Kidney epithelial cell (primary cell): ENCODE results near the gene FAM20A. TPM values are rescaled to one million over a fixed set of nuclear protein-coding genes. Genes with fewer than 3 reads are reported as not detected.

Source experiments
- DNase-seq: peaks from one replicate; pipeline ENCODE4 v3.0.0-alpha.2; 2010; ENCODE audit warnings: low read depth
- H3K27me3 ChIP-seq: 2 replicates; pipeline ENCODE4 v1.6.0; 2011; ENCODE audit warnings: low read length; ENCODE audit not compliant: control insufficient read depth, insufficient read depth
- H3K36me3 ChIP-seq: 2 replicates; pipeline ENCODE4 v1.5.1; 2011; ENCODE audit warnings: low read length; ENCODE audit not compliant: control insufficient read depth, insufficient read depth
- H3K4me3 ChIP-seq: 2 replicates; pipeline ENCODE4 v1.5.1; 2011; ENCODE audit warnings: low read depth, mild to moderate bottlenecking, control low read depth, low read length
- CTCF ChIP-seq: IDR thresholded peaks from 2 replicates; pipeline ENCODE4 v1.5.1; 2011; ENCODE audit warnings: mild to moderate bottlenecking, moderate library complexity, low read length, control low read depth, inconsistent platforms; ENCODE audit not compliant: insufficient read depth, poor library complexity, severe bottlenecking
- total RNA-seq: library from RNA; depleted of rRNA; stranded (reverse); fragments of >200 nt; gene quantifications from 2 replicates; pipeline ENCODE4 v1.2.3, GENCODE V29; 2015

FAM20A gene
- 0.13 and 0.14 TPM in 2 replicates for total RNA-seq

- peaks cover 32% of the 10 kb centered on the region for H3K27me3 ChIP-seq
- no peak for DNase-seq
- peak within 1 kb of the TSS; percentile 35 for H3K4me3 ChIP-seq
- no peak for TF ChIP-seq CTCF
- no peaks in the 10 kb centered on the region for H3K36me3 ChIP-seq
These were observed at the start of gene FAM20A for GRCh38 chr17:68600931-68601564. FAM20A (minus strand) TSS chr17:68601367; CDS start chr17:68600666, 701 bp downstream.

GRCh38 chr17:68649324-68649723 lies 48.2 kb upstream of the FAM20A start:
- DNase-seq, result no peak
- no peak for TF ChIP-seq CTCF
- Histone ChIP-seq H3K4me3 (no peak overlapping the region), H3K27me3 (no peaks in the 10 kb centered on the region), H3K36me3 (no peaks in the 10 kb centered on the region)

DNA sequence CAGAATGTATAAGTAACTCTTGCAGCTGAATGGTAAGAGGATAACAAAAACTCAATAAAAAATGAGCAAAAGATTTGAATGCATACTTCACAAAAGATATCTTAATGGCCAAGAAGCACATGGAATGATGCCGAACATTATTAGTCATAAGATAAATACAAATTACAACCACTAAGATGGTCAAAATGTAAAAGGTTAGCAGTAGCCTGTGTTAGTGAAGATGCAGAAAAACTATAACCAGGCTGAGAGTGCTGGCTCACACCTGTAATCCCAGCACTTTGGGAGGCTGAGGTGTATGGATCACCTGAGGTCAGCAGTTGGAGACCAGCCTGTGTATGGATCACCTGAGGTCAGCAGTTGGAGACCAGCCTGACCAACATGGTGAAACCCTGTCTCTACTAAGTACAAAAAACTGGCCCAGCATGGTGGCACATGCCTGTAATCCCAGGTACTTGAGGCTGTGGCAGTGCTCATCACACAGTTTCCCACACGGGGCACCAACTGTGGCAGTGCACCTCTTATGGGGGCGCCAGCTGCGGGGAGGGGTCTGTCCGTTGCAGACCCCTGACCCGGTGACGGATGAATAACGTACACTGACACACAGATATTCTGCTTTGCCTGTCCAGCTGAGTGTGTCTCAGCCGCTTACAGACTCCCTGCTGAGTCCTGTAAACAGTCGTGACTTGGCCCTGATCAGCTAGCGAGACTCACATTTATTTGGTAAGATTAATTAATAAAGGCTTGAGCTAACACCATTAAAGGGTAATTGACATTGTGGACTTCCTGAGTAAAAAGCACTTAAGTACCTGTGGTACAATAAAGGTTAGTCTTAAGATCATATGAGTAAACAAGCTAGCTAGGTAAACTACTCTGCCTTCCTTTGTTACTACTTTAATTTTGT lies 45.7 kb upstream of the FAM20A start:
- DNase-seq, result no peak
- no peaks in the 10 kb centered on the region for H3K27me3 ChIP-seq
- no peak for TF ChIP-seq CTCF

DNA sequence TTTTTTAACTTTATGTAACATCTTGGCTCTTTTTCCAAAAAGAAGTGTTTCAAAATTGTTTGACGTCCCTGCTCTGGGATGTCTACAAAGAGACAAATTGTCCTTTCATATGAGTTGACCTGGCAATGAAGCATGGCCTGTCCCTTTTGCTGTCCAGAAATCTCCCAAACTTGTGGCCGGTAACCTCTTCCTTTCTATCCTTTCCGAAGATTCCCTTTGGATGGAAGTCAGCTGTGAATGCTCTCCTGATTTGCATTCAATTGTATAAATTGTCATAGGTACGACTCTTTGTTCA lies 40.9 kb upstream of the FAM20A start:
- DNase-seq, result no peak
- H3K27me3 ChIP-seq, result no peaks in the 10 kb centered on the region
- TF ChIP-seq CTCF, result no peak
- H3K4me3 ChIP-seq, result no peak overlapping the region
- no peaks in the 10 kb centered on the region for H3K36me3 ChIP-seq

More for the DNA sequence above, 45.7 kb upstream of the FAM20A start:
- Histone ChIP-seq H3K36me3 (no peaks in the 10 kb centered on the region), H3K4me3 (no peak overlapping the region)

DNA sequence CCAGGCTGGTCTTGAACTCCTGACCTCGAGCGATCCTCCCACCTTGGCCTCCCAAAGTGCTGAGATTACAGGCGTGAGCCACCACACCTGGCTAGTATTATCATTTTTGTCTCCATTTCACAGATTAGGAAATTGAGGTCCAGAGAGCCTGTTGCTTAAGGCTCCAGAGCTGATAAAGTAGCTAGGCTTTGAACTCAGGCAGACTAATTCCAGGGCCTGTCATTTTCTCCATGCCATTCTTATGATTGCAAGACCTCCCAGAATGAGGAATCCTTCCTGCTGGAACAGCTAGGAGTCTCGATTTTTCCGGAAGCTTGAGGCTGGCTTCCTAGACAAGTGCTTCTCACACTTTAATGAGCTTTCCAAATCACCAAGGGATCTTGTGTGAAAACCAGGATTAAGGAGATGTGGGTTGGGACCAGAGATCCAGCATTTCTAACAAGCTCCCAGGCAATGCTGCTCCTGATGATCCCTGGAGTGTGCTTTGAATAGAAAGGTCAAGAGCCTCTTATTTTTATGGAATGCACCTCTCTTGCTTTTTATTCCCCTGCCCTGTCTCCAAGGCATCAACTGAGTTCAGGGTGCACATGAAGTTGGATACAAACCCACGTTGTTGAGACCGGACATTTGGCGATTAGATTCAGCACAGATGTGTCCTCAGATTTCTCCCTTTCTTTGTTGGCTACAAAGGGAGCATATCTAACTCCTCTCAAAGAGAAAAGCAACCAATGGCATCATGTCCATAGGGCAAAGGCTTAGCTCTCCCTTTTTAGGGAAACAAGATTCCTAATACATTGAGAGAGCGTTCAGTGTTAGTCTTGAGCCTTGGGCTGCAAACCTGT lies 40.3 kb upstream of the FAM20A start:
- Histone ChIP-seq H3K36me3 (no peaks in the 10 kb centered on the region), H3K4me3 (no peak overlapping the region), H3K27me3 (no peaks in the 10 kb centered on the region)
- no peak for TF ChIP-seq CTCF
- DNase-seq, result no peak
